ENCODE data around the gene DUSP10.

GRCh38 chr1:221782477-221782876 lies 40.6 kb upstream of the DUSP10 start:
- TF ChIP-seq CTCF (IDR thresholded peaks at IDR 0.05) = no peak
- TF ChIP-seq ZNF423 (CRISPR knock-in tag; IDR thresholded peaks at IDR 0.05) = no peak
- TF ChIP-seq ZNF138 (CRISPR knock-in tag; conservative IDR thresholded peaks at IDR 0.05) = no peak
- TF ChIP-seq IRF1 (CRISPR knock-in tag; IDR thresholded peaks at IDR 0.05) = no peak
- TF ChIP-seq ATF6 (CRISPR knock-in tag; IDR thresholded peaks at IDR 0.05) = no peak
- no peak for TF ChIP-seq ELF4 (CRISPR knock-in tag; IDR thresholded peaks at IDR 0.05; ENCODE audit: low read depth)
- TF ChIP-seq ESRRA (CRISPR knock-in tag; IDR thresholded peaks at IDR 0.05; ENCODE audit: borderline replicate concordance) = no peak
- TF ChIP-seq GTF2I (CRISPR knock-in tag; conservative IDR thresholded peaks at IDR 0.05) = no peak
- TF ChIP-seq NR3C1 (CRISPR knock-in tag; conservative IDR thresholded peaks at IDR 0.05; ENCODE audit: low read depth) = no peak
- no peak for TF ChIP-seq ZNF317 (CRISPR knock-in tag; IDR thresholded peaks at IDR 0.05; ENCODE audit: borderline replicate concordance, low read depth)
- no peak for TF ChIP-seq MXD4 (CRISPR knock-in tag; IDR thresholded peaks at IDR 0.05; ENCODE audit: borderline replicate concordance)
- no peak for TF ChIP-seq E2F1 (CRISPR knock-in tag; IDR thresholded peaks at IDR 0.05)
- TF ChIP-seq ATF3 (CRISPR knock-in tag; conservative IDR thresholded peaks at IDR 0.05) = no peak
